HG02852 (cell line): ENCODE results near the gene SLC50A1.
"Not testable (repeated sequence)": the region's sequence is repeated elsewhere in the genome, so short reads cannot be mapped to it uniquely, and the experiment has no call there.

Experiments used
- ATAC-seq: cut with Tn5 transposase; IDR thresholded peaks from one replicate; pipeline ENCODE4 v1.9.1; 2021; ENCODE audit warnings: mild to moderate bottlenecking, moderate library complexity; ENCODE audit not compliant: unreplicated experiment

Gene SLC50A1

DNA sequence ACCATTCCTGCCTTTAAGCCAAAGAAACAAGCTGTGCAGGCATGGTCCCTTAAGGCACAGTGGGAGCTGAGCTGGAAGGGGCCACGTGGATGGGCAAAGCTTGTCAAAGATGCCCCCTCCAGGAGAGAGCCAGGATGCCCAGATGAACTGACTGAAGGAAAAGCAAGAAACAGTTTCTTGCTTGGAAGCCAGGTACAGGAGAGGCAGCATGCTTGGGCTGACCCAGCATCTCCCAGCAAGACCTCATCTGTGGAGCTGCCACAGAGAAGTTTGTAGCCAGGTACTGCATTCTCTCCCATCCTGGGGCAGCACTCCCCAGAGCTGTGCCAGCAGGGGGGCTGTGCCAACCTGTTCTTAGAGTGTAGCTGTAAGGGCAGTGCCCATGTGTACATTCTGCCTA, 1.3 kb upstream of the SLC50A1 start:
- ATAC-seq: no peak

- no peak for ATAC-seq
These were observed 705 bp upstream of the SLC50A1 start for GRCh38 chr1:155134880-155135414.

DNA sequence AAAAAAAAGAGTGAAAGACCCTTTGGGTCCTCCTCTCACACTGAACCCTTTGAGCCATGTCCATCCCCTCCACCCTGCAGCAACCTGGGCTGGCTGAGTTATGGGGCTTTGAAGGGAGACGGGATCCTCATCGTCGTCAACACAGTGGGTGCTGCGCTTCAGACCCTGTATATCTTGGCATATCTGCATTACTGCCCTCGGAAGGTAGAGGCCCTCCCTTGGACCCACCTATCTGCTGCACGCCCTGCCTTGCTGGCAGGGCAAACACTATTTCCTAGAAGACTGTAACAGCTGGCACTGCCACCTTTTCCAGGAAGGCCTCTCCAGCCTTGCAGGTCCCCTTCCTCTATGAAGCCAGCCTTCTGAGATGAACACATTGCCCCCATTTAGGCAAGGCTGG, 1.1 kb downstream of the SLC50A1 start:
- ATAC-seq: no peak

DNA sequence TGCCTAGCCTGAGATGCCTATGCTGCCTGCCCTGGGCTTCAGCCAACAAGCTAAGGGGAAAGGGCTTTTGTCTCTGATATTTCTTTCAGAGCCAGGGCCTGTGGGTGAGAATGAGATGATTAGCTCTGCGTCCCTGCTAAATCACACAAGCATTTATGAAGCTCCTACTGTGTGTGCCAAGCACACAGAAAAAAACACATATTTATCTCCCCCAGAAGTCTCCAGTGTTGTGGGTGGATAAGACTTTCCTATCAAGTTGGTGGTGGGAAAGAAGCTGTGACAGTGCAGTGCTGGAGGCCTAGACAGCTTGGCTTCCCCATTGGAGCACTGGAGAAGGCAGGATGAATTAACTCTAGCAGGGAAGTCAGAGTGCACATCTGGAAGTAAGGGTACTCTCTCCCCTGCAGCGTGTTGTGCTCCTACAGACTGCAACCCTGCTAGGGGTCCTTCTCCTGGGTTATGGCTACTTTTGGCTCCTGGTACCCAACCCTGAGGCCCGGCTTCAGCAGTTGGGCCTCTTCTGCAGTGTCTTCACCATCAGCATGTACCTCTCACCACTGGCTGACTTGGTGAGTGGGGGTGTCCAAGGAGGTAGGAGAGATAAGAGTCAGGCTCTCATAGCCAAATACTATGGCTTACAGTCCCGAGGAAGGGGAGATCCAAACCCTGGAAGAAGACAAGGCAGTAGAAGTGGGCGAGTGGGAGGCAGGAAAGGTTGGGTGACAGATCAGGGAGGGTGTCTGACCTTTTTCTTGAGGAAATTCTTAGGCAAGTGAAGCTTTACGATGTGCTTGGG, 1.7 kb downstream of the SLC50A1 start:
- no peak for ATAC-seq

- peak; percentile 68 for ATAC-seq
These were observed 4.4 kb downstream of the SLC50A1 start, which contains the start of gene DPM3 for GRCh38 chr1:155139895-155140629. Gene DPM3 (minus strand): TSS chr1:155140531. CDS start chr1:155140240, 291 bp downstream.

DNA sequence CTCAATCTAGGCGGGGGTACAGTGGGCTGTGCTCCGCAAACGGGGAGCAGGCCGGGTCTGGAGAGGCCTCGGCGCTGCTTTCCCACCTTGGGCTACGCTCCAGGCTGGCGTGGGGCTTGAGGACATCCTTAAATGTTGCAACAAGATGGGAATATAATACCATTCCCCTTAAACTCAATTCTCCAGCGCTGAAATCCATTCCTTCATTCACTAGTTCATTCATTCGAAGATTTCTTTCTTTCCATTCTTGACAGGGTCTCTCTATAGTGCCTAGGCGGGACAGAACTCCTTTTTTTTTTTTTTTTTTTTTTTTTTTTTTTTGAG, 4.9 kb downstream of the SLC50A1 start:
- no peak for ATAC-seq

DNA sequence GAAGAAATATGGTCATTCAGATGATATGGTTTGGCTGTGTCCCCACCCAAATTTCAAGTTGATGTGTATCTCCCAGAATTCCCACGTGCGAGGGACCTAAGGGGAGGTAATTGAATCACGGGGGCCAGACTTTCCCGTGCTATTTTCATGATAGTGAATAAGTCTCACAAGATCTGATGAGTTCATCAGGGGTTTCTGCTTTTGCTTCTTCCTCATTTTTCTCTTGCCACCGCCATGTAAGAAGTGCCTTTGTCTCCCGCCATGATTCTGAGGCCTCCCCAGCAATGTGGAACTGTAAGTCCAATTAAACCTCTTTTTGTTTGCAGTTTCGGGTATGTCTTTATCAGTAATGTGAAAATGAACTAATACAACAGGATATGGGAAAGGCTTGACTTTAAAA, 6.1 kb downstream of the SLC50A1 start:
- ATAC-seq: no peak

DNA sequence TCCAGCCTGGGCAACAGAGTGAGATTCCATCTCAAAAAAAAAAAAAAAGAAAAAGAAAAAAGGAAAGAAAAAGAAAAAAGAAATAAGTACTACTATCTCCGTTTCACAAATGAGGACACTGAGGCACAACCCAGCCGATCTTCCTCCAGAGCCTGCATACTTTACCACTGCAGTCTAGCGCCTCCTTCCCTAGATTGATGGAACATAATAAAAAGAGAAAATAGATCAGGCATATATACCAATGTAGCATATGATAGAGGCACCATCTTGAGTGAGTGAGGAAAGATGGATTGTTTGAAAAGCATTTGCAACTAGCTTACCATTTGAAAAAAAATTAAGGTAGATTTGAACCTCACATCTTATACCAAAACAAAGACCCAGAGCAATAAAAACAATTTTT, 9.8 kb downstream of the SLC50A1 start:
- ATAC-seq: no peak

DNA sequence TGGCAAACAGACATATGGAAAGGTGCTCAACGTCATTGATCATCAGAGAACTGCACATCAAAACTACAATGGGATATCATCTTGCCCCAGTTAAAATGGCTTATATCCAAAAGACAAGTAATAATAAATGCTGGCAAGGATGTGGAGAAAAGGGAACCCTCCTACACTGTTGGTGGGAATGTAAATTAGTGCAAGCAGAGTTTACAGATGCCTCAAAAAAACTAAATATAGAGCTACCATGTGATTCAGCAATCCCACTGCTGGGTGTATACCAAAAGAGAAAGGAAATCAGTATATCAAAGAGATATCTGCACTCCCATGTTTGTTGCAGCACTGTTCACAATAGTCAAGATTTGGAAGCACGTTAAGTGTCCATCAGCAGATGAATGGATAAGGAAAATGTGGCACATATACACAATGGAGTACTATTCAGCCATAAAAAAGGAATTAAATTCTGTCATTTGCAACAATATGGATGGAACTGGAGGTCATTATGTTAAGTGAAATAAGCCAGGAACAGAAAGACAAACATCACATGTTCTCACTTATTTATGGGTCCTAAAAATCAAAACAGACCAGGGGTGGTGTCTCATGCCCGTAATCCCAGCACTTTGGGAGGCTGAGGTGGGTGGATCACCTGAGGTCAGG, 20.5 kb downstream of the SLC50A1 start:
- not testable (repeated sequence) for ATAC-seq

DNA sequence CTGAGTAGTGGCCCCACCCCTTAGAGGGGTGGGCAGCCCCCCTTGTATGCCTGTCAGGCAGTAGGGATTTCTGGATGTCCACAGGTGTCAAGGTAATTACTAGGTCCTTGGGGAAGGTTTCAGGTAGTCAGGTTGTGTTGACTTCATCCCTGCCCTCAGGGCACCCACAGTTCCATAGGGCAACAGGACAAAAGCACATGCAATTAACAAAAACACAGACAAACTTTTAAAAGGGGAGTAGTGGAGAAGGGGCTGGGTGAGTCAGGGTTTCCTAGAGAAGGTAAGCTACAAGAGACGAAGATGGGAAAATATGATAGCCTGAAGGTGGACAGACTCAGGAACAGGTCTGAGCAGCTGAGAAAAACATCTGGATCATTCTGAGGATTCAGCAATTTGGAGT, 23.3 kb downstream of the SLC50A1 start:
- ATAC-seq: no peak

DNA sequence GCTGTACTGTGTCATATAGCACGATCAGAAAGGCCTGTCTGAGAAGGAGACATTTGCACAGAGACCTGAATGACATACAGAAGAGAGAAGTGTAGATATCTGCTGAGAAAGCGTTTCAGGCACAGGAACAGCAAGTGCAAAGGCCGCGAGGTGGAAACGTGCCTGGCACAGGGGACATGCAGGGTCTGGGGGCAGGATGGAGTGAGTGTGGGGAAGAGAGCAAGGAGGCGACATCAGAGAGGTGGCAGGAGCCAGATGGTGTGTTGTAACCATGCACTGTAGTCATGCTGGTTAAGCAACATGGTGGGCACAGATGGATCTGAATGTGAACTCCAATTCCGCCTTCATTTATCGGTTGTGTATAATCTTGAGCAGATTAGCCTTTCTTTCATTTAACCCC, 24.5 kb downstream of the SLC50A1 start:
- ATAC-seq: no peak

GRCh38 chr1:155162631-155163030, 27.0 kb downstream of the SLC50A1 start:
- ATAC-seq: not testable (repeated sequence)

DNA sequence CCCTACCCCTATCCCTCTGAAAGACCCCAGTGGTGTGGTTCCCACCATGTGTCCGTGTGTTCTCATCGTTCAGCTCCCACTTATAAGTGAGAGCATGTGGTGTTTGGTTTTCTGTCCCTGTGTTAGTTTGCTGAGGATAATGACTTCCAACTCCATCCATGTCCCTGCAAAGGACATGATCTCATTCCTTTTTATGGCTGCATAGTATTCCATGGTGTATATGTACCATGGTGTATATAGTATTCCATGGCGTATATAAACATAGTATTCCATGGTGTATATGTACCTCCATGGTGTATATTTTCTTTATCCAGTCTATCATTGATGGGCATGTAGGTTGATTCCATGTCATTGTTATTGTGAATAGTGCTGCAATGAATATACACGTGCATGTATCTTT, 28.1 kb downstream of the SLC50A1 start:
- ATAC-seq: not testable (repeated sequence)

DNA sequence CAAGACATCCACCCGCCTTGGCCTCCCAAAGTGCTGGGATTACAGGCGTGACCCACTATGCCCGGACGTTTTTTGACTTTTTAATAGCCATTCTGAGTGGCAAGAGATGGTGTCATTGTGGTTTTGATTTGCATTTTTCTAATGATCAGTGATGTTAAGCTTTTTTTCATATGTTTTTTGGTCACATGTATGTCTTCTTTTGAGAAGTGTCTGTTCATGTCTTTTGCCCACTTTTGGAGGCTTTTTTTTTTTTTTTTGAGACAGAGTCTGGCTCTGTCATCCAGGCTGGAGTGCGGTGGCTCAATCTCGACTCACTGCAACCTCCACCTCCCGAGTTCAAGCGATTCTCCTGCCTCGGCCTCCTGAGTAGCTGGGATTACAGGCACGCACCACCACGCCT, 29.0 kb downstream of the SLC50A1 start:
- ATAC-seq: not testable (repeated sequence)

DNA sequence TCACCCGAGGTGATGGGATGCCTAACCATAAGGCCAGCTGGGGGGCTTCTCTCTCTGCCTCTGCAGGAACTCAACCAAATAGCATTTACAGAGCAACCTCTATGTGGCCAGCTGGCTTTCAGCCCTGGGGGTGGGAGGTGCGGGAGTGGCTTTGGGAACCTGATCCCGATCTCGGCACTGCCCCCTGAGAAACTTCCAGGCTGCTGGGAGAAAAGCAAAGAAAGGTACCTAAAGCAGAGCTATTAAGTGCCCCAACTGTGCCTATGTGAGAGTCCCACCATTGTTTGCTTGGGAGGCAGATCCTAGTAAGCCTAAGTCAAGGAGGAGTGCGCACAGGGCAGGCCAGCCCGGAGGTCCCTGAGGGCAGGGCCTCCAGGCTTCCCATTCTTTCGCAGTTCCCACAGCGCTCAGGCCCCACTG, 30.4 kb downstream of the SLC50A1 start:
- no peak for ATAC-seq

GRCh38 chr1:155166471-155167165, 31.0 kb downstream of the SLC50A1 start:
- ATAC-seq: no peak

DNA sequence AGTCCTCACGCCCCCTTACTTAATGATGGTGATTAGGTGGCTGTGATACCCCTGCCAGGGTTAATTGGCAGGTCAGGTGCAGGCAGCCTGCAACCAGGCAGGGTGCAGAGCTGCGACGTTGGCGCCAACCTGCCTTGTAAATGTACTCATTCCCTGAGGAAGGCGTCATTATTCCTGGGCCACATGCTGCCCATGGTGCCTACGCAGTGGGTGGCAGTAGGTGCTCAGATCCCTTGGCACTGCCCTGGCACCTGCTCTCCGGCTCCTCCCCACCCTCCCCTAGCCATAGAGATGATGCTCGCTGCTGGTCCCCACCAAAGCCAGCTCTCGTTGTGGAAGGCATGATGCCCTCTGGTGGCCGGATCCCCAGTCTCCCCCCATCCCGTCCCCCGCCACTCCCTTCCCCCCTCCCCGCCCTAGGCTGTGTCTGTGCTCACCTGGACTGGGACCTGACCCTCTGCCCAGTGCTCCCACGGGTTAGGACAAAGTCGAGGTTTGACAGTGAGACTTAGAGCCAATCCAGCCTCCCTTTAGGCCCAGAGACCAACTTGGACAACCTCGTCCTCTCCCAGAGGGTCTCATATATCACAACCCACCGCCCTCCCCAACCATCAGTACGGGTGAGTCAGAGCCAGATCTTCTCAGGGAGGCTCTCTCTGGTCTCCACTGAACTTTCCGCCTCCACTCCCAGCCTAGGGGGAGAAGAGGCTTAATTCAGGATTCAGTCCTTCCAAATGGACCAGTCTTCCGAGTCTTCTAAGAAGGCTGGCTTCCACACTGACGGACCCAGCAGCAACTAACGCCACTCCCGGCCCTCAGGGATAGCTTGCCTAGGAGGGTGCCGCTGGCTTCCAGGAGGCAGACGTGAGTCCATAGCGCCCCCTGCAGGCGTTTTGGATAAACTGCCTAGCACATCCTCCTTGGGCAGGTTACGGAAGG, 31.8 kb downstream of the SLC50A1 start:
- no peak for ATAC-seq

DNA sequence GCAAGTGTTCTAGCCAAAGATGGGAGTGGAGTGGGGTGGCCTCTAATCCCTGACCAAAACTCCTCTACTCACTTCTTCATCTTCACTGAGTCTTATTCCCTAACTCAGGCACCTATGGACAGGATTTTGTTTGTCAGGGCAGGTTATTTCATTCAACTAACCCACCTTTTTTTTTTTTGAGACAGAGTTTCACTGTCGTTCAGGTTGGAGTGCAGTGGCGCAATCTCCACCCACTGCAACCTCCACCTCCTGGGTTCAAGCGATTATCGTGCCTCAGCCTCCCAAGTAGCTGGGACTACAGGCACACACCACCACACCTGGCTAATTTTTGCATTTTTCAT, 32.4 kb downstream of the SLC50A1 start:
- not testable (repeated sequence) for ATAC-seq

GRCh38 chr1:155168456-155169210, 33.0 kb downstream of the SLC50A1 start:
- ATAC-seq: no peak
